ENCODE measurements around the gene ATP8B3.

- TF ChIP-seq CTCF (optimal IDR thresholded peaks at IDR 0.05 in 1 of 3, IDR thresholded peaks at IDR 0.05 in 1 of 3, conservative IDR thresholded peaks at IDR 0.05 in 1 of 3; ENCODE audit: extremely low read depth in 1 of 3, insufficient read depth in 2 of 3, low read length in 3 of 3) (peak; percentile 74 to 82 (median 77)), EZH2 (IDR thresholded peaks at IDR 0.05; ENCODE audit: low read length) (no peak)
Measured at GRCh38 chr19:1812426-1813191, 533 bp upstream of the ATP8B3 start.
